GM19025 (cell line): ENCODE measurements around the gene FUT6.

ENCODE experiments used
- ATAC-seq: cut with Tn5 transposase; IDR thresholded peaks from one replicate; pipeline ENCODE4 v1.9.1; 2021; ENCODE audit warnings: mild to moderate bottlenecking, low read depth, moderate library complexity; ENCODE audit not compliant: unreplicated experiment

The FUT6 gene

GRCh38 chr19:5828661-5829566, 10.6 kb downstream of the FUT6 start:
- ATAC-seq: no peak

- ATAC-seq: peak; percentile 67
Observed at GRCh38 chr19:5827891-5828660, 11.4 kb downstream of the FUT6 start.

- ATAC-seq: no peak
Observed at GRCh38 chr19:5827342-5827890, 12.1 kb downstream of the FUT6 start.

- no peak for ATAC-seq
Observed at GRCh38 chr19:5826531-5827341, 12.8 kb downstream of the FUT6 start.

GRCh38 chr19:5825178-5825577, 14.3 kb downstream of the FUT6 start:
- no peak for ATAC-seq

- ATAC-seq: no peak
Observed at GRCh38 chr19:5824751-5825150, 14.8 kb downstream of the FUT6 start.

- no peak for ATAC-seq
Observed at GRCh38 chr19:5823579-5824281, 15.8 kb downstream of the FUT6 start.

GRCh38 chr19:5822181-5822844, 17.2 kb downstream of the FUT6 start:
- no peak for ATAC-seq

GRCh38 chr19:5821521-5822180, 17.9 kb downstream of the FUT6 start:
- no peak for ATAC-seq

- no peak for ATAC-seq
Observed at GRCh38 chr19:5820785-5821184, 18.7 kb downstream of the FUT6 start.

GRCh38 chr19:5818594-5818993, 20.9 kb downstream of the FUT6 start:
- ATAC-seq: no peak

- ATAC-seq: no peak
Observed at GRCh38 chr19:5817218-5817617, 22.3 kb downstream of the FUT6 start.

- no peak for ATAC-seq
Observed at GRCh38 chr19:5814852-5815246, 24.7 kb downstream of the FUT6 start.

- ATAC-seq: no peak
Observed at GRCh38 chr19:5814123-5814851, 25.2 kb downstream of the FUT6 start.

GRCh38 chr19:5811117-5811516, 28.4 kb downstream of the FUT6 start:
- no peak for ATAC-seq

GRCh38 chr19:5809469-5809868, 30.0 kb downstream of the FUT6 start:
- ATAC-seq: no peak

- no peak for ATAC-seq
Observed at GRCh38 chr19:5809053-5809452, 30.4 kb downstream of the FUT6 start.

- no peak for ATAC-seq
Observed at GRCh38 chr19:5808120-5808816, 31.2 kb downstream of the FUT6 start.
